ENCODE data around the gene TRIP6. TPM values are rescaled to one million over a fixed set of nuclear protein-coding genes. Genes with fewer than 3 reads are reported as not detected.
A peak's percentile ranks its signal among the peaks of the same experiment; 100 is the strongest.

TRIP6 gene
- total RNA-seq, 4 donors from 2014 or later = 71.9 to 94.3 (median 89.5) TPM

GRCh38 chr7:100825215-100825671, 41.9 kb upstream of the TRIP6 start:
- WGBS, 2 donors (ENCODE audit: low coverage in 1 of 2) = 24 to 26% methylated on average over 12 to 14 of the region's 16 CpGs
- TF ChIP-seq EP300 (IDR thresholded peaks at IDR 0.05) (no peak), POLR2A (IDR thresholded peaks at IDR 0.05) (no peak), CTCF (IDR thresholded peaks at IDR 0.05) (no peak), POLR2AphosphoS5 (IDR thresholded peaks at IDR 0.05) (no peak)
- no peaks in the 10 kb centered on the region for H3K27me3 ChIP-seq
- peaks cover 0 to 51% (median 13%) of the 10 kb centered on the region in 3 donors for H3K4me1 ChIP-seq
- peak overlapping the region in 3 of 4 donors; percentile 85 to 93 (median 87) for H3K27ac ChIP-seq
- no peaks in the 10 kb centered on the region for H3K9me3 ChIP-seq
- peaks cover 0 to 39% of the 10 kb centered on the region in 2 donors for H3K36me3 ChIP-seq
- peak overlapping the region; percentile 53 to 80 for H3K4me3 ChIP-seq
- ATAC-seq = no peak

- Histone ChIP-seq H3K27ac (peak overlapping the region in 3 of 4 donors; percentile 85 to 93 (median 87)), H3K36me3 (peaks cover 0 to 32% of the 10 kb centered on the region in 2 donors), H3K27me3 (no peaks in the 10 kb centered on the region), H3K4me1 (peaks cover 0 to 51% (median 13%) of the 10 kb centered on the region in 3 donors), H3K4me3 (peak overlapping the region; percentile 53 to 80), H3K9me3 (no peaks in the 10 kb centered on the region)
- no peak for TF ChIP-seq POLR2A (IDR thresholded peaks at IDR 0.05)
- peak in 1 of 4 experiments; percentile 8 for TF ChIP-seq CTCF (IDR thresholded peaks at IDR 0.05)
- no peak for TF ChIP-seq EP300 (IDR thresholded peaks at IDR 0.05)
- TF ChIP-seq POLR2AphosphoS5 (IDR thresholded peaks at IDR 0.05) = no peak
- no peak for ATAC-seq
- 11 to 21% methylated on average over 7 to 16 of the region's 17 CpGs for WGBS, 2 donors (ENCODE audit: low coverage in 1 of 2)
These were observed 41.3 kb upstream of the TRIP6 start for GRCh38 chr7:100825751-100826513.

GRCh38 chr7:100826514-100827329, 40.5 kb upstream of the TRIP6 start:
- H3K4me3 ChIP-seq = peak overlapping the region; percentile 53 to 80
- no peaks in the 10 kb centered on the region for H3K9me3 ChIP-seq
- H3K27ac ChIP-seq = peak overlapping the region; percentile 34 to 93 (median 86)
- H3K27me3 ChIP-seq = no peaks in the 10 kb centered on the region
- peaks cover 0 to 51% (median 13%) of the 10 kb centered on the region in 3 donors for H3K4me1 ChIP-seq
- peaks cover 0 to 25% of the 10 kb centered on the region in 2 donors for H3K36me3 ChIP-seq
- WGBS, 2 donors (ENCODE audit: low coverage in 1 of 2) = 1 to 3% methylated on average over 10 of the region's 71 CpGs
- no peak for TF ChIP-seq EP300 (IDR thresholded peaks at IDR 0.05)
- TF ChIP-seq POLR2A (IDR thresholded peaks at IDR 0.05) = no peak
- TF ChIP-seq CTCF (IDR thresholded peaks at IDR 0.05) = no peak
- no peak for TF ChIP-seq POLR2AphosphoS5 (IDR thresholded peaks at IDR 0.05)
- peak; percentile 39 for ATAC-seq

GRCh38 chr7:100827330-100828226, 39.6 kb upstream of the TRIP6 start, which contains the start of gene EPHB4:
Gene EPHB4, minus strand, starts transcription at chr7:100827523. Its CDS starts 493 bp downstream, at chr7:100827030.
- no peaks in the 10 kb centered on the region for H3K9me3 ChIP-seq
- H3K36me3 ChIP-seq = peaks cover 0 to 16% of the 10 kb centered on the region in 2 donors
- no peaks in the 10 kb centered on the region for H3K27me3 ChIP-seq
- peak within 1 kb of the TSS; percentile 34 to 93 (median 86) for H3K27ac ChIP-seq
- 0 to 2% methylated on average over 7 to 19 of the region's 80 CpGs for WGBS, 2 donors (ENCODE audit: low coverage in 1 of 2)
- peaks cover 0 to 51% (median 13%) of the 10 kb centered on the region in 3 donors for H3K4me1 ChIP-seq
- peak; percentile 85 for ATAC-seq
- H3K4me3 ChIP-seq = peak within 1 kb of the TSS; percentile 53 to 80
- no peak for TF ChIP-seq POLR2AphosphoS5 (IDR thresholded peaks at IDR 0.05)
- no peak for TF ChIP-seq EP300 (IDR thresholded peaks at IDR 0.05)
- peak in 2 of 4 experiments; percentile 6 to 43 for TF ChIP-seq CTCF (IDR thresholded peaks at IDR 0.05)
- TF ChIP-seq POLR2A (IDR thresholded peaks at IDR 0.05) = peak in 1 of 2 donors; percentile 24
